ENCODE measurements around the gene ANXA7.

GRCh38 chr10:73340121-73340520 lies 73.7 kb downstream of the ANXA7 start:
- TF ChIP-seq CTCF (IDR thresholded peaks at IDR 0.05) (no peak), POLR2A (IDR thresholded peaks at IDR 0.05) (no peak)
